GM08714 (cell line): ENCODE results near the gene PROK1.

Experiments used
- H3K4me3 ChIP-seq: fragments of 200-500 bp; sonication (Bioruptor generic); 2 replicates; pipeline ENCODE4 v1.5.1; 2014; ENCODE audit warnings: mild to moderate bottlenecking, low read length, inconsistent platforms
- ZNF274 ChIP-seq: IDR thresholded peaks from 2 replicates; pipeline ENCODE4 v1.6.1; 2012; ENCODE audit warnings: mild to moderate bottlenecking, low read depth, low read length

Gene PROK1

DNA sequence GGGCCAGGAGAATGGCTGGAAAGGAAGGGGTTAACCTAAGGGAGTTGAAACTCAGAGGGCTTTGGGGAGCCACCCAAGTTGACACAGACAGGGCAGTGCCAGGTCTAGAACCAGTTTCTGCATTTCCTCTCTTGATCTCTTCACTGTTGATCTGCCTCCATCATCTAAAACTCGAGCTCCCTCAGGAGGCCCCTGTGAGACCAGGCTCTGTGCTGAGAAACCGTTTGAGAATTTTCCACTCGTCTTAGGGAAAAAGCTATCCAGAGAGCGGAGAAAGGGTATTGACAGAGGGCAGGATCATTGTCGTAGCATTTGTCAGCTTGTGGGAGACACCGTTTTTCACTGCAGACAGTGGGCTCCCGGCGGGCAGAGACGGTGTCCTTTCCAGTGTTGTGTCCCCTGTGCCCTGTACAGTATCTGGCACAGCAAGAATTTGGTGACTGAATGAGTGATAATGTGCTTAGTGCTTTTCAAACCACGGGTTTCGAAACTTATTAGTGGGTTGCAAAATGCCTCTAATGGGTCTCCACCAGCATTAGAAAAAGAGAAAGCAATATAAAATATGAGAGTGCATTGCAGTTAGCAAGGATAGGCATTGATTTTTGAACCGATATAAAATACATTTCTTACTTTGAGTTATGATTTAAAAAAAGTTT, 31.1 kb downstream of the PROK1 start:
- TF ChIP-seq ZNF274, result no peak
- H3K4me3 ChIP-seq, result no peak overlapping the region

- no peak overlapping the region for H3K4me3 ChIP-seq
- TF ChIP-seq ZNF274, result no peak
These were observed 31.8 kb downstream of the PROK1 start for GRCh38 chr1:110482662-110483307.

DNA sequence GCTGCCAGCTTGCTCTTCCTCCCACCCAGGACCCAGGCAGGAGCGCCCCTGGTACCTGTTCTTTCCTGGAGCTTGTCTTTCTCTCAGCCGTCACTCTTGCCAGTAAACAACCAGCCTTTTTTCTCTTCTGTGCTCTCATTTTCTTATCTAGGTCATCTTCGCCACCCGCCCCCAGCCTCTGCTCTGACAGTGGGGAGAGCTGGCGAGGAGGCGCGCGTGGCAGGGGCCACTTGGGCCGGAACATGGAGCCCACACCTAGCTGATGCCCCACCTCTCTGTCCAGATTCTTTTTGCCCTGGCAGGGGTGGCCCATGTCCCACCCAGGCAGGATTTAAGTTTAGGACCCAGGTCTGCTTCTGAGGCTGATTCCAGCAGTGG, 32.3 kb downstream of the PROK1 start:
- H3K4me3 ChIP-seq, result no peak overlapping the region
- no peak for TF ChIP-seq ZNF274

DNA sequence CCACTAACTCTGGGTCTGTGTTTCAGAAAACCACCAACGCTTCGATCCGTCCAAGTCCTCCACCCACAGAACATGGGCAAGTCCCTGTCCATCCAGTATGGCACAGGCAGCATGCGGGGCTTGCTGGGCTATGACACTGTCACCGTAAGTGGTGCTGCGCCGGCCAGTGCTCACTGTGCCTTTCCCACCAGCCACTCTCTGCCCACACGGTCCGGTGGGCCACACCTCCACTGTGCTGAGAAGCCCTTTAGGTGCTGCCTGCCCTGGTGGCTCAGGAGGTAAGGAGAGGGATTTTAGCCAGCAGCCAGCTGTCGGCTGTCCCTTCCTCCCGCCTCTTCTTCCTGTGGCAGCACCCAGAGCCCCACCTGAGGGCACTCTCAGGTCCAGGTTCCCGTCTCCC, 33.9 kb downstream of the PROK1 start:
- no peak overlapping the region for H3K4me3 ChIP-seq
- TF ChIP-seq ZNF274, result no peak

DNA sequence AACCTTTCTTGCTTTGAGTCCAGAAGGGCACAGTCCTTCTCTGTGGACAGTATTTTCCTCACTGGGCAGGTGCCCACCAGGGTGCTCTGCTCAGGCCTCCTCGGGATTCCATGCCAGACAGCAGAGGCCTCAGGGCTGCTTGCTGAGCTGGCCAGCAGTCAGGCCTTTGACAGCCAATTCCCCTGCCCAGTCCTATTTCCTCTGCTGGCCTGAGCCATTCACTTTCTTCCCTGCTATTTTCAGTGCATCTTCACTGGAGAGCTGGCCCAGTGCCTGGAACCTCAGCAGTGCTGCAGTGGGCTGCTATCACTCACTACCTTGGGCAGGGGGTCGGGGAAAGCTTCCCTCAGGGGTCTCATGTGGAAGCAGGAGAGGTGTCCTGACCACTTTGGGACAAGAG, 34.8 kb downstream of the PROK1 start:
- H3K4me3 ChIP-seq, result no peak overlapping the region
- TF ChIP-seq ZNF274, result no peak

DNA sequence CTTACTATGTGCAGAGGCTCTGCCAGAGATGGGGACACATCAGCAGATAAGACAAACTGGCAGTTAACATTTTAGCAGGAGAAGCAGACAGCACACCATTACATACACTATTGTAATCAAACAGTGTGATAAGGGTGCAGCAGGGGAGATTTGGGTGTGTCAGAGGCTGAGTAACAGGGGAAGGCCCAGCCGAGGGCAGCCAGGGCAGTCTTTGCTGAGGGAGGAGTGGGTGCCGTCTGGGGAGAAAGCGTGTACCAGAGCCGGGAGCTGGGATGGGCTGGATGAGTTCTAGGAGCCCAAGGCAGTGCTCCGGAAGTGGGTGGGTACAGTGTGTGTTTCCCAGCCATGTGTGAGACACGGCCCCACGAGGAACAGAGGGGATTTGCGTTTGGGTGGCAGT, 36.8 kb downstream of the PROK1 start:
- TF ChIP-seq ZNF274, result no peak
- H3K4me3 ChIP-seq, result no peak overlapping the region

DNA sequence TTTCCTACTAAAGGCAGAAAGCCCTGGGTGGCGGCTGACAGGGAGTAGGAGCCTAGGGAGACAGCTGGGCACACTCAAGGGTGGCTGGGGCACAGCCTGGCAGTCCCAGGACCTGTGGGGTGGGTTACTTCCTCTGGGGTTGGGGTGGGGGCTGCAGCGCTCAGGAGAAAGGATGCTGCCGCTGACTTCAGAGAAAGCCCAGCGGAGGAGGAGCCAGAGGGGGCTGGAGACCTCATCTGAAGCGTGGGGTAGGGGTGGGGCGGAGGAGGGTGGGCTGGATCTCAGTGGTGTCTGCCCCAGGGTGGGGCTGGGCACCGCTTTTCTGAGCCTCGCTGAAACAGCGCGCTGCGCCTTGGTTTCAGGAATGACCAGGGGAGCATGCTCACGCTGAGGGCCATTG, 37.2 kb downstream of the PROK1 start:
- H3K4me3 ChIP-seq, result no peak overlapping the region
- TF ChIP-seq ZNF274, result no peak

- TF ChIP-seq ZNF274, result no peak
- no peak overlapping the region for H3K4me3 ChIP-seq
These were observed 37.9 kb downstream of the PROK1 start for GRCh38 chr1:110488867-110489266.

- H3K4me3 ChIP-seq, result no peak overlapping the region
- TF ChIP-seq ZNF274, result no peak
These were observed 38.5 kb downstream of the PROK1 start for GRCh38 chr1:110489406-110489805.

- no peak for TF ChIP-seq ZNF274
- H3K4me3 ChIP-seq, result no peak overlapping the region
These were observed 39.1 kb downstream of the PROK1 start for GRCh38 chr1:110489973-110490542.

GRCh38 chr1:110490791-110491451, 40.0 kb downstream of the PROK1 start:
- H3K4me3 ChIP-seq, result no peak overlapping the region
- no peak for TF ChIP-seq ZNF274

- H3K4me3 ChIP-seq, result no peak overlapping the region
- no peak for TF ChIP-seq ZNF274
These were observed 41.6 kb downstream of the PROK1 start for GRCh38 chr1:110492573-110492972.

DNA sequence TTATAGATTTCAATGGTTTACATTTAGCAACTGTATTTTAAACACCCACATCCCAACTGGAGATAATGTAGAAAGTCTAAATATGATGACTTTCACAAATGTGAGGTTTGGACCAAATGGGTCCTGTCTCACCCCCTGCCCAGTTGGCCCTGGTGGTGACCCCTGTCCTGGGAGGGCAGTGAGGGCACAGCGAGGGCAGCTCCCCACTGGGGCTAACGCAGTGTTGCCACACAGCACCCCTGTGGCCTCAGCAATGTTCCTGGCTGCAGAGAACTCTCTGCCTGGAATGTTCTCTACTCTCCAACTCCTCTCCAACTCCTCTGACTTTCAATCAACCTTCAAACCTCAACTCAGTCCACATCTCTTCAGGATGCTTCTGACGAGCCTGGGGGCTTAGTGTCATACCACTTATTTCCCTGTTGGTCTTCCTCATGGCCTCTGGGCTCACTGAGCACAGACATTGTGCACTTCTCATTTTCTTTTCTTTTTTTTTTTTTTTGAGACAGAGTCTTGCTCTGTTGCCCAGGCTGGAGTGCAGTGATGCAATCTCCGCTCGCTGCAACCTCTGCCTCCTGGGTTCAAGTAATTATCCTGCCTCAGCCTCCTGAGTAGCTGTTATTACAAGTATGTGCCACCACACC, 42.2 kb downstream of the PROK1 start:
- TF ChIP-seq ZNF274, result no peak
- H3K4me3 ChIP-seq, result no peak overlapping the region

DNA sequence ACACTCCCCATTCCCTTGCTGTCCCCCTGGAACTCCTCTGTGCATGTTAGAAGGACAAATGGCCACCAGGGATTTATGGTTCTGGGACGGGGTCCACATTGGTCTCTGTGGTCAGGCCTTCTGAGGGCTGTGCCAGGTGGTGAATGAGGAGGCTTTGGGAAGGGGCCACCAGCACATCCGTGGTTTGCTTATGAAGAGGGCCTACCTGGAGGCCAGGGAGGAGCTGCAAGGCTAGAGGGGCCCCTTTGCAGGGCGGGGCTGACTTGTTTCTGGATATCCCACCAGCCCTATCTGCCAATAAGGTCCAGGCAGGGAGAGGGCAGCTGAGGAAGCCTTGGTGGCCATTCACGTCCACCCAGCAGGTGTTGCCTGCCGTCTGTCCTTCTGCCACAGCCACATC, 43.1 kb downstream of the PROK1 start:
- TF ChIP-seq ZNF274, result no peak
- H3K4me3 ChIP-seq, result no peak overlapping the region
